GM12873 (cell line): Measurements from ENCODE around the gene CCDC122.

Experiments used
- TF ChIP-seq, protein P1 (sequence below): IDR thresholded peaks from 2 replicates; pipeline ENCODE4 v1.5.1; 2012; ENCODE audit warnings: low read depth, mild to moderate bottlenecking, moderate library complexity, low read length, control low read depth; ENCODE audit not compliant: insufficient read depth; ENCODE audit errors: missing control alignments

CCDC122 gene

DNA sequence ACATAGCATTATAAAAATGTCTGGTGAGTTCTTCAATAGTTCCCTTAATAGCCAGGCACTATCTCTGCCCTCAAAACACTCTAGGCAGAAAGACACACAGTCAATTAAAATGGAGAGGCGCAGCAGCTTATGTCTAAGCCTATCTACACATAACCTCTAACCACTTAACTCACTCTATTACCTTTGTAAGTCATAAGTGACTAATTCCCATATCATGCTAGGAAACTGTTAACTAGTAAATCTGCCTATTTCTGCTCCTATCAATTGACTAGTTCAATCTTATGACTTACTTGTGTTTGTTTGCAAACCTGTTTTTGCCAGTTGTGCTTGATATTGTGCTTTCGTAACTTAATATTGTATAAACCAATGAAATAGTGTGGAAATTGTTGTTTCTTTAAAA is 3.2 kb downstream of the CCDC122 start:
- TF ChIP-seq, protein P1, sequence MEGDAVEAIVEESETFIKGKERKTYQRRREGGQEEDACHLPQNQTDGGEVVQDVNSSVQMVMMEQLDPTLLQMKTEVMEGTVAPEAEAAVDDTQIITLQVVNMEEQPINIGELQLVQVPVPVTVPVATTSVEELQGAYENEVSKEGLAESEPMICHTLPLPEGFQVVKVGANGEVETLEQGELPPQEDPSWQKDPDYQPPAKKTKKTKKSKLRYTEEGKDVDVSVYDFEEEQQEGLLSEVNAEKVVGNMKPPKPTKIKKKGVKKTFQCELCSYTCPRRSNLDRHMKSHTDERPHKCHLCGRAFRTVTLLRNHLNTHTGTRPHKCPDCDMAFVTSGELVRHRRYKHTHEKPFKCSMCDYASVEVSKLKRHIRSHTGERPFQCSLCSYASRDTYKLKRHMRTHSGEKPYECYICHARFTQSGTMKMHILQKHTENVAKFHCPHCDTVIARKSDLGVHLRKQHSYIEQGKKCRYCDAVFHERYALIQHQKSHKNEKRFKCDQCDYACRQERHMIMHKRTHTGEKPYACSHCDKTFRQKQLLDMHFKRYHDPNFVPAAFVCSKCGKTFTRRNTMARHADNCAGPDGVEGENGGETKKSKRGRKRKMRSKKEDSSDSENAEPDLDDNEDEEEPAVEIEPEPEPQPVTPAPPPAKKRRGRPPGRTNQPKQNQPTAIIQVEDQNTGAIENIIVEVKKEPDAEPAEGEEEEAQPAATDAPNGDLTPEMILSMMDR: no peak

DNA sequence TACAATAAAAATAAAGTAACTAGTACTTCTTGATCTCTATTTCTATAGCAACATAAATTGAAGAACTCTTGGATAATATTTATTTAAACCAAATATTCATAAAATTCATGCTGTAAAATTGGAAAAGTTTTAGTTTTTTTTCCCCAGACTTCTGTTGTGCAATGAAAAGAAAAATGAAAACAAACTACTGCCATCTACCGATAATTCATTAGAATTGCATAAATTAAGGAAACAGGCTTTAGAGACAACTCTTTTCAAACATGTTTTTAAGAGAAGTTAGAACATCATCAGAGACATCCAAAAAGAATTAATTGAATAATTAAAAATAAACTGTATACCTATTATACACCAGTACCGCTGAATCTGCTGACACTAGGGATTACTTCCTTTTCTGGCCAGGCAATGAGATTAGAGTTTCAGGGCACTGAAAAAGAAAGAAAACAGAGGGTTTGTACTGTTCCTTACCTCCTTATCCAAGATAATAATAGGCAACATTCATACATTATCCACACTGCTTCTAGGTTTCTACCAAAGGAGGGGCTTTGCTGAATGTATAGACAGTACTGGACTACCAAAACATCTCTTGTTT is 4.9 kb downstream of the CCDC122 start:
- TF ChIP-seq, protein P1: no peak

DNA sequence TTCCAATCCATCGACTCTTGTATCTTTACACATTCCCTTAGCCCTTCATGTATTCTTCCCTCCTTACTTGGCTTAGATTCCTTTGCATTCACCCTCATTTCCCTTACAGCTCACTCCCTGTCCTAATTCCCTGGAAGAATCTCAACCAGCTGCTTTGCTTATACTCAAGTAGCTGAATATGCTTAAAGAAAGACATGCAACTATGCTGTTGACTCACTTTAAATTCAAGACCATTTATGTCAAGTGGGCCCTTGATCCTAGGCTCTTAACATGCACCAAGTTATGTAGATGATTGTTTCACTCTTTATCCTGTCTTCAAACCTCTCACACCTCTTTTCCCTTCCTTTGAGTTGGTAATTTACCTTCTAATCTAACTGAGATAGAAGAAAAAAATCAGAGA is 7.4 kb downstream of the CCDC122 start:
- TF ChIP-seq, protein P1: no peak

- TF ChIP-seq, protein P1: no peak
These were observed 13.6 kb downstream of the CCDC122 start for GRCh38 chr13:43865892-43866291.

- TF ChIP-seq, protein P1: no peak
These were observed 14.6 kb downstream of the CCDC122 start for GRCh38 chr13:43864921-43865320.

- TF ChIP-seq, protein P1: no peak
These were observed 17.7 kb downstream of the CCDC122 start for GRCh38 chr13:43861863-43862262.

GRCh38 chr13:43852923-43853404 is 26.6 kb downstream of the CCDC122 start:
- TF ChIP-seq, protein P1: no peak
